ENCODE data around the gene NCR1. TPM values are rescaled to one million over a fixed set of nuclear protein-coding genes. Genes with fewer than 3 reads are reported as not detected.
A peak's percentile ranks its signal among the peaks of the same experiment; 100 is the strongest.
"Not testable (repeated sequence)": the region's sequence is repeated elsewhere in the genome, so short reads cannot be mapped to it uniquely, and the experiment has no call there.

Gene NCR1
- total RNA-seq, 1 donor from 2014 or later: not detected

DNA sequence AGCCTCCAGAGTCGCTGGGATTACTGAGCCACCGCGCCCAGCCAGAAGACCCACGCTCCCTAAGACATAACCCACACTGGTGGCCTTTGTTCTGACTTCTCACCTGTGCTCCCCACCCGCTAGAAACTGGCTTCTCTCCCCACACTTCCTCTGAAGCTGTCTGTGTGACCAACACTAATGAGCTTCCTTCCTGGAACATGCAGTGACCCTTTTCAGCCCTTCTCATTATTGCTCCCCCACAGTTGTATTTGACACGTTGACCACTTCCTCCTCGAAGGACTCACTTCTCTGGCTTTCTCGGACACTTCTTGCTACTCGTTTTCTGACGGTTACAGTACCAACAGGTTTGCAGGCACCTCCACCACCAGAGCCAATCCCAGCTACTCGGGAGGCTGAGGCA is 10.9 kb downstream of the NCR1 start:
- Mint-ChIP-seq H3K27me3 (ENCODE audit: insufficient read depth, low read depth) (peaks cover 12% of the 10 kb centered on the region), H3K36me3 (no peaks in the 10 kb centered on the region), H3K4me1 (no peaks in the 10 kb centered on the region), H3K4me3 (no peak overlapping the region), H3K27ac (no peak overlapping the region), H3K9me3 (peaks cover 14% of the 10 kb centered on the region)
- H3K4me3 ChIP-seq: no peak overlapping the region
- no peaks in the 10 kb centered on the region for H3F3A ChIP-seq (ENCODE audit: low read depth)
- no peaks in the 10 kb centered on the region for H3K27me3 ChIP-seq
- no peak overlapping the region for H3K27ac ChIP-seq
- H4K20me1 ChIP-seq (ENCODE audit: low read depth): no peaks in the 10 kb centered on the region
- H3K4me2 ChIP-seq: no peak overlapping the region
- TF ChIP-seq, protein P1, sequence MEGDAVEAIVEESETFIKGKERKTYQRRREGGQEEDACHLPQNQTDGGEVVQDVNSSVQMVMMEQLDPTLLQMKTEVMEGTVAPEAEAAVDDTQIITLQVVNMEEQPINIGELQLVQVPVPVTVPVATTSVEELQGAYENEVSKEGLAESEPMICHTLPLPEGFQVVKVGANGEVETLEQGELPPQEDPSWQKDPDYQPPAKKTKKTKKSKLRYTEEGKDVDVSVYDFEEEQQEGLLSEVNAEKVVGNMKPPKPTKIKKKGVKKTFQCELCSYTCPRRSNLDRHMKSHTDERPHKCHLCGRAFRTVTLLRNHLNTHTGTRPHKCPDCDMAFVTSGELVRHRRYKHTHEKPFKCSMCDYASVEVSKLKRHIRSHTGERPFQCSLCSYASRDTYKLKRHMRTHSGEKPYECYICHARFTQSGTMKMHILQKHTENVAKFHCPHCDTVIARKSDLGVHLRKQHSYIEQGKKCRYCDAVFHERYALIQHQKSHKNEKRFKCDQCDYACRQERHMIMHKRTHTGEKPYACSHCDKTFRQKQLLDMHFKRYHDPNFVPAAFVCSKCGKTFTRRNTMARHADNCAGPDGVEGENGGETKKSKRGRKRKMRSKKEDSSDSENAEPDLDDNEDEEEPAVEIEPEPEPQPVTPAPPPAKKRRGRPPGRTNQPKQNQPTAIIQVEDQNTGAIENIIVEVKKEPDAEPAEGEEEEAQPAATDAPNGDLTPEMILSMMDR (IDR thresholded peaks at IDR 0.05): no peak
- no peak for TF ChIP-seq EZH2phosphoT487 (IDR thresholded peaks at IDR 0.05)
- no peak for TF ChIP-seq EZH2 (IDR thresholded peaks at IDR 0.05)
- H3K9ac ChIP-seq: no peak overlapping the region
- no peaks in the 10 kb centered on the region for H3K36me3 ChIP-seq
- no peaks in the 10 kb centered on the region for H3K79me2 ChIP-seq (ENCODE audit: low read depth)
- DNase-seq (ENCODE audit: low spot score): no peak
- no peak overlapping the region for H2AFZ ChIP-seq (replicated peaks)
- no peaks in the 10 kb centered on the region for H3K4me1 ChIP-seq
- no peaks in the 10 kb centered on the region for H3K9me3 ChIP-seq (ENCODE audit: low read depth)

DNA sequence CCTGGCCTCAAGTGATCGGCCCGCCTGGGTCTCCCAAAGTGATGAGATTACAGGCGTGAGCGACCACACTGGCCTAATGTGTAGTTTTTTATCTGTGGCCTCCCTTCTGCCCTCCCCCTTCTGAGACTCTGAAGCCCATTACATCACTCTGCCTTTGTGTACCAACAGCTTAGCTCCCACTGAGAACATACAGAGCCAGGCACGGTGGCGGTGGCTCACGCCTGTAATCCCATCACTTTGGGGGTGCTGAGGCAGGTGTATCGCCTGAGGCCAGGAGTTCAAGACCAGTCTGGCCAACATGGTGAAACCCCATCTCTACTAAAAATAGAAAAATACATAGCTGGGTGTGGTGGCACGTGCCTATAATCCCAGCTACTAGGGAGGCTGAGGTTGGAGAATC is 12.6 kb downstream of the NCR1 start:
- no peak for TF ChIP-seq EZH2 (IDR thresholded peaks at IDR 0.05)
- TF ChIP-seq, protein P1 (IDR thresholded peaks at IDR 0.05): no peak
- no peak for TF ChIP-seq EZH2phosphoT487 (IDR thresholded peaks at IDR 0.05)
- Histone ChIP-seq H3K4me2 (no peak overlapping the region), H3K27me3 (no peaks in the 10 kb centered on the region), H3K4me1 (no peaks in the 10 kb centered on the region), H2AFZ (replicated peaks) (no peak overlapping the region), H4K20me1 (ENCODE audit: low read depth) (no peaks in the 10 kb centered on the region), H3F3A (ENCODE audit: low read depth) (no peaks in the 10 kb centered on the region), H3K27ac (no peak overlapping the region), H3K9me3 (ENCODE audit: low read depth) (no peaks in the 10 kb centered on the region), H3K9ac (no peak overlapping the region), H3K79me2 (ENCODE audit: low read depth) (no peaks in the 10 kb centered on the region), H3K4me3 (no peak overlapping the region), H3K36me3 (no peaks in the 10 kb centered on the region)
- Mint-ChIP-seq H3K4me1 (no peaks in the 10 kb centered on the region), H3K4me3 (no peak overlapping the region), H3K27me3 (ENCODE audit: insufficient read depth, low read depth) (peaks cover 6% of the 10 kb centered on the region), H3K36me3 (no peaks in the 10 kb centered on the region), H3K9me3 (peaks cover 8% of the 10 kb centered on the region), H3K27ac (no peak overlapping the region)
- DNase-seq (ENCODE audit: low spot score): peak; percentile 8

DNA sequence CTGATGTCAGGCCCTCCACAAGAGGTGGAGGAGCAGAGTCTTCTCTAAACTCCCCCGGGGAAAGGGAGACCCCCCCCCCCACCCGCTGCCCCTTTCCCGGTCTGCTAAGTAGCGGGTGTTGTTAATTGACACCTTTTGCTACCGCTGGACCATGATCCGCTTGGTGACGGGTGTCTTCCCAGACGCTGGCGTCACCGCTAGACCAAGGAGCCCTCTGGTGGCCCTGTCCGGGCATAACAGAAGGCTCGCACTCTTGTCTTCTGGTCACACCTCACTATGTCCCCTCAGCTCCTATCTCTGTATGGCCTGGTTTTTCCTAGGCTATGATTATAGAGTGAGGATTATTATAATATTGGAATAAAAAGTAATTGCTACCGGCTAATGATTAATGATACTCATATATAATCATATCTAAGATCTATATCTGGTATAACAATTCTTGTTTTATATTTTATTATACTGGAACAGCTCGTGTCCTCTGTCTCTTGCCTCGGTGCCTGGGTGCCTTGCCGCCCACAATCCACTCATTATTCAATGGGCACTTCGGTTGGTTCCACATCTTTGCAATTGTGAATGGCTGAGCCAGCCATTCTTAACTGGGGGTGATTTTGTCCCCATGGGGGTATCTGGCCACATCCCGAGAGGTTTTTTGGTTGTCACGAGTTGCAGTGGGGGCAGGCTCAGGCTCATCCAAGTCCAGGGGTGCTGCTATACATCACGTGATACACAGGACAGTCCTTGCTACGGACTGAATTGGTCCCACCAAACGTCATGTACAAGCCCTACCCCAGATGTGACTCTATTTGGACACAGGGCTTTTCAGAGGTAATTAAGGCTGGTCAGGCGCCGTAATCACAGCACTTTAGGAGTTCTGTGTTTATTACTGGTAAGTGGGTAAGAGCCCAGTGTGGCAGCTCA is 14.0 kb downstream of the NCR1 start:
- H4K20me1 ChIP-seq (ENCODE audit: low read depth); H3K4me3 Mint-ChIP-seq; H3K9ac ChIP-seq; H3F3A ChIP-seq (ENCODE audit: low read depth); H3K27me3 ChIP-seq; H3K4me3 ChIP-seq; H3K36me3 ChIP-seq; H3K27ac ChIP-seq; H3K27ac Mint-ChIP-seq; H3K79me2 ChIP-seq (ENCODE audit: low read depth); H3K36me3 Mint-ChIP-seq; H3K4me2 ChIP-seq; H3K9me3 Mint-ChIP-seq; H3K27me3 Mint-ChIP-seq (ENCODE audit: insufficient read depth, low read depth); H3K4me1 Mint-ChIP-seq; H3K4me1 ChIP-seq; H2AFZ ChIP-seq (replicated peaks); H3K9me3 ChIP-seq (ENCODE audit: low read depth): not testable (repeated sequence)
- TF ChIP-seq, protein P1 (IDR thresholded peaks at IDR 0.05): peak; percentile 47
- peak; percentile 52 for DNase-seq (ENCODE audit: low spot score)
